Endothelial cell of umbilical vein (primary cell): Measurements from ENCODE around the gene HK3. TPM values are rescaled to one million over a fixed set of nuclear protein-coding genes. Genes with fewer than 3 reads are reported as not detected.

Experiments
- BruUV-seq: library from RNA; stranded (reverse); fragments of 400-500 nt; replicated peaks from 2 replicates; lab custom pipeline; 2021; lab: Mats Ljungman, UMichigan
- CTCF ChIA-PET: fragments of 300-600, 350-600 bp; sonication (Branson Sonifier 250); formaldehyde crosslinking; loops from one replicate; lab custom pipeline; 2021; ENCODE audit warnings: antibody characterized with exemption, inconsistent platforms; lab: Charles Lee
- POLR2A ChIA-PET: fragments of 300-600, 350-600 bp; sonication (Branson Sonifier 250); formaldehyde crosslinking; loops from one replicate; lab custom pipeline; 2021; ENCODE audit warnings: antibody characterized with exemption, inconsistent platforms; lab: Charles Lee
- DNase-seq: peaks from one replicate; pipeline ENCODE4 v3.0.0-alpha.2; 2011; ENCODE audit warnings: low read depth, low spot score
- FAIRE-seq: peaks from 2 replicates; lab custom pipeline; 2011; peaks lifted over from hg19 to GRCh38; lab: Jason Lieb, UNC
- H2AFZ ChIP-seq: 2 replicates; pipeline ENCODE4 v1.6.0; 2012; ENCODE audit warnings: low read depth, low read length, control low read depth, inconsistent platforms
- H3K27ac ChIP-seq: 2 replicates; pipeline ENCODE4 v1.5.1; 2011; ENCODE audit warnings: low read depth, mild to moderate bottlenecking, control low read depth, low read length, moderate library complexity; ENCODE audit not compliant: insufficient read depth
- H3K27me3 ChIP-seq, 2 experiments: 2 replicates each; pipeline versions ENCODE4 v1.6.0 to v1.6.1; 2011; ENCODE audit warnings: low read length in 2 of 2, mixed read lengths in 1 of 2; ENCODE audit not compliant: control insufficient read depth in 2 of 2, insufficient read depth in 2 of 2
- H3K36me3 ChIP-seq, 2 experiments: 2 replicates in 1 of 2; 3 replicates in 1 of 2; pipeline ENCODE4 v1.5.1; 2011; ENCODE audit warnings: low read length in 2 of 2, mild to moderate bottlenecking in 1 of 2, moderate library complexity in 1 of 2; ENCODE audit not compliant: control insufficient read depth in 2 of 2, insufficient read depth in 2 of 2; ENCODE audit errors: extremely low read depth in 1 of 2
- H3K4me1 ChIP-seq: 3 replicates; pipeline ENCODE4 v1.5.1; 2011; ENCODE audit warnings: mild to moderate bottlenecking, low read length; ENCODE audit not compliant: control insufficient read depth, insufficient read depth; ENCODE audit errors: extremely low read depth
- H3K4me2 ChIP-seq: 2 replicates; pipeline ENCODE4 v1.6.1; 2011; ENCODE audit warnings: low read length, control low read depth, mixed read lengths; ENCODE audit not compliant: insufficient read depth
- H3K4me3 ChIP-seq, 3 experiments: fragments of 200-600 bp in 1 of 3; sonication (generic), shearing (Covaris generic) in 1 of 3; replicated peaks in 1 of 3; 2 replicates each; pipeline ENCODE4 v1.5.1; 2011 to 2016; ENCODE audit warnings: control low read depth in 3 of 3, low read length in 3 of 3, mild to moderate bottlenecking in 2 of 3, inconsistent platforms in 1 of 3, low read depth in 1 of 3, moderate library complexity in 1 of 3; ENCODE audit not compliant: insufficient read depth in 1 of 3
- H3K79me2 ChIP-seq: 2 replicates; pipeline ENCODE4 v1.6.0; 2012; ENCODE audit warnings: low read length, inconsistent platforms; ENCODE audit not compliant: control insufficient read depth, insufficient read depth
- H3K9ac ChIP-seq: replicated peaks from 2 replicates; pipeline ENCODE3; 2011; ENCODE audit warnings: low read length, control low read depth; ENCODE audit not compliant: insufficient read depth; ENCODE audit errors: extremely low read depth
- H3K9me1 ChIP-seq: replicated peaks from 3 replicates; pipeline ENCODE4 v1.6.0; 2011; ENCODE audit warnings: mild to moderate bottlenecking, low read length; ENCODE audit not compliant: control insufficient read depth, insufficient read depth; ENCODE audit errors: extremely low read depth
- H3K9me3 ChIP-seq: replicated peaks from 2 replicates; pipeline ENCODE4 v1.5.1; 2012; ENCODE audit warnings: low read length, inconsistent platforms; ENCODE audit not compliant: control insufficient read depth, insufficient read depth
- H4K20me1 ChIP-seq: replicated peaks from 2 replicates; pipeline ENCODE3; 2011; ENCODE audit warnings: mild to moderate bottlenecking, low read length; ENCODE audit not compliant: control insufficient read depth, insufficient read depth; ENCODE audit errors: extremely low read depth
- CTCF ChIP-seq, 2 donors: IDR thresholded peaks; 1 replicate in 1 of 2; 2 replicates in 1 of 2; pipeline ENCODE4 v1.5.1; 2011; ENCODE audit warnings: low read length in 2 of 2, mild to moderate bottlenecking in 2 of 2, moderate library complexity in 2 of 2, control low read depth in 1 of 2, inconsistent platforms in 1 of 2, low read depth in 1 of 2; ENCODE audit not compliant: insufficient read depth in 1 of 2; ENCODE audit errors: extremely low read depth in 1 of 2
- EZH2 ChIP-seq: IDR thresholded peaks from 2 replicates; pipeline ENCODE4 v1.6.1; 2012; ENCODE audit warnings: borderline replicate concordance, low read depth, mild to moderate bottlenecking, moderate library complexity, low read length, inconsistent platforms; ENCODE audit not compliant: severe bottlenecking
- FOS ChIP-seq: IDR thresholded peaks from 2 replicates; pipeline ENCODE4 v1.6.1; 2011; ENCODE audit warnings: mild to moderate bottlenecking, low read length, moderate library complexity, borderline replicate concordance; ENCODE audit not compliant: insufficient read depth
- GATA2 ChIP-seq: IDR thresholded peaks from 2 replicates; pipeline ENCODE4 v1.7.0; 2011; ENCODE audit warnings: low read depth, mild to moderate bottlenecking, moderate library complexity, mixed read lengths, low read length; ENCODE audit not compliant: insufficient read length, insufficient read depth
- JUN ChIP-seq: IDR thresholded peaks from 2 replicates; pipeline ENCODE4 v1.6.1; 2011; ENCODE audit warnings: borderline replicate concordance, low read depth; ENCODE audit not compliant: insufficient read length, insufficient read depth
- MYC ChIP-seq: IDR thresholded peaks from one replicate; pipeline ENCODE4 v1.6.1; 2011; ENCODE audit warnings: mild to moderate bottlenecking, low read depth, low read length
- POLR2A ChIP-seq: IDR thresholded peaks from 2 replicates; pipeline ENCODE4 v1.6.1; 2012; ENCODE audit warnings: low read depth, mild to moderate bottlenecking, control low read depth, low read length
- POLR2AphosphoS5 ChIP-seq: IDR thresholded peaks from 2 replicates; pipeline ENCODE4 v1.6.1; 2012; ENCODE audit warnings: low read depth, mild to moderate bottlenecking, control low read depth, low read length, moderate library complexity; ENCODE audit not compliant: insufficient read depth
- dilution Hi-C: fragments of 300-500 bp; cut with MboI; formaldehyde crosslinking; loops from one replicate; pipeline ENCODE4 v1.15.0; 2019; ENCODE audit warnings: low sequenced_read_pairs; ENCODE audit not compliant: extremely low pct_ligation_motif_present
- intact Hi-C: fragments of 100-400 bp; cut with micrococcal nuclease; formaldehyde crosslinking; loops from one replicate; pipeline ENCODE4 v1.10.0; 2022
- polyA plus RNA-seq, 4 experiments: library from polyadenylated mRNA; depleted of rRNA in 3 of 4; stranded (reverse) in 3 of 4; unstranded in 1 of 4; fragments of >200 nt; gene quantifications; 2 replicates each; pipeline versions ENCODE4 v1.2.1 to v1.2.3, GENCODE V29; 2011 to 2012; ENCODE audit warnings: missing spikeins in 1 of 4
- total RNA-seq: library from RNA; stranded (reverse); gene quantifications from 2 replicates; pipeline ENCODE4 v1.2.3, GENCODE V29; 2021
- TF ChIP-seq, protein P1 (sequence below): IDR thresholded peaks from 2 replicates; pipeline ENCODE4 v1.6.1; 2011; ENCODE audit not compliant: insufficient read depth, insufficient read length

HK3 gene
- total and polyA plus RNA-seq, 2 donors (not counting 3 experiments of a cell fraction or from before 2014, with no cell fraction given): not detected

- FAIRE-seq (no peak), DNase-seq (no peak)
- dilution Hi-C loops (no loop called here), intact Hi-C loops (no loop called here)
- no peaks in the 10 kb centered on the region for H3K9me3 ChIP-seq
- TF ChIP-seq MYC (no peak), POLR2A (no peak), POLR2AphosphoS5 (no peak), CTCF (IDR thresholded peaks at IDR 0.05; ENCODE audit: extremely low read depth in 1 of 2, insufficient read depth in 1 of 2, low read depth in 1 of 2, low read length in 2 of 2) (no peak), JUN (no peak), FOS (no peak), EZH2 (no peak), GATA2 (no peak)
- TF ChIP-seq, protein P1, sequence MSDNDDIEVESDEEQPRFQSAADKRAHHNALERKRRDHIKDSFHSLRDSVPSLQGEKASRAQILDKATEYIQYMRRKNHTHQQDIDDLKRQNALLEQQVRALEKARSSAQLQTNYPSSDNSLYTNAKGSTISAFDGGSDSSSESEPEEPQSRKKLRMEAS: no peak
- no peak overlapping the region for H3K27ac ChIP-seq
- POLR2A ChIA-PET: no interaction called here
- no peak overlapping the region for H3K4me3 ChIP-seq
- H3K27me3 ChIP-seq: no peaks in the 10 kb centered on the region
- no peaks in the 10 kb centered on the region for H3K36me3 ChIP-seq
- no peak overlapping the region for H3K4me2 ChIP-seq
- H2AFZ ChIP-seq: no peak overlapping the region
- CTCF ChIA-PET: interaction anchor here (0.6 kb wide), 1 partner anchor 164 kb away, joined by 3 read pairs; no protein-coding TSS in a partner anchor
- no peaks in the 10 kb centered on the region for H3K79me2 ChIP-seq
- no peak overlapping the region for H3K9ac ChIP-seq
- BruUV-seq: no TSS peak
- no peaks in the 10 kb centered on the region for H3K4me1 ChIP-seq
- no peaks in the 10 kb centered on the region for H3K9me1 ChIP-seq
- no peaks in the 10 kb centered on the region for H4K20me1 ChIP-seq
Observed at GRCh38 chr5:176857216-176857893, 41.8 kb downstream of the HK3 start.
